Fibroblast of skin of right biceps (primary cell): ENCODE data around the gene ASPM.
"Not testable (repeated sequence)": the region's sequence is repeated elsewhere in the genome, so short reads cannot be mapped to it uniquely, and the experiment has no call there.

Experiments used
- DNase-seq: peaks from one replicate; pipeline ENCODE4 v3.0.0-alpha.2; 2013

ASPM gene

DNA sequence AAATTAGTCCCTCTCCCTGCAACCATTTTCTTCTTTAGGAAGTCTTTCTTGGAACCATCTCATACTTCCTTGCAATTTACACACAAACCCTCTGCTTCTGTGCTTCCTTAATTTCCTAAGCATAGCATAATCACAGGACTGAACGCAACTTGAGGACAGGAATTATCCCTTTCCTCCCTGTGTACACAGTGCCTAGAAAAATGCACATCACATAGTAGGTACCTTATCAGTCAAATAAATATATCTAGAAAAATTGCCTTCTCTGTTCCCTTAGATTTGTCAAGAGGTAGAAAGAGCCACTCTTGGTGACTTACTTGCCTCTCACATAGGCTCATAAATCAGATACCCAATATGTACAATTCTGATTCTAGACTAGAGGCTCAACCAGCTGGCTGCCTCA lies 4.9 kb downstream of the ASPM start:
- no peak for DNase-seq

GRCh38 chr1:197140121-197140520 lies 6.3 kb downstream of the ASPM start:
- DNase-seq: peak; percentile 53

DNA sequence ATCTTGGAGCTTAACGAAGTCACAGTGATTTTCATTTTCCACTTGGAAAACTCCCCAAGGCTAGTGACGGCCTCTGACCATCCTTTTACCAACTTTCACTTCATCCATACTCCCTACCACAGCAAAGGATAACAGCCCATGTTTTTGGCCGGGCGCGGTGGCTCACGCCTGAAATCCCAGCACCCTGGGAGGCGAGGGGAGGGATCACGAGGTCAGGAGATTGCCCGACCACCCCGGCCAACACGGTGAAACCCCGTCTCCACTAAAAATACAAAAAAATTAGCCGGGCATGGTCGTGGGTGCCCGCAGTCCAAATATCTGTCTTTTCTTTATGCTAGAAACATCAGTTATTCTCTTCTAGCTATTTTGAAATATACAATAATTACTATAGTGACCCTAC lies 7.3 kb downstream of the ASPM start:
- no peak for DNase-seq

GRCh38 chr1:197137322-197137721 lies 9.1 kb downstream of the ASPM start:
- no peak for DNase-seq

- peak; percentile 59 for DNase-seq
These were observed 15.7 kb downstream of the ASPM start for GRCh38 chr1:197130677-197131304.

GRCh38 chr1:197129698-197130097 lies 16.8 kb downstream of the ASPM start:
- no peak for DNase-seq

- DNase-seq: peak; percentile 44
These were observed 19.1 kb downstream of the ASPM start for GRCh38 chr1:197127246-197127912.

- no peak for DNase-seq
These were observed 19.8 kb downstream of the ASPM start for GRCh38 chr1:197126691-197127090.

DNA sequence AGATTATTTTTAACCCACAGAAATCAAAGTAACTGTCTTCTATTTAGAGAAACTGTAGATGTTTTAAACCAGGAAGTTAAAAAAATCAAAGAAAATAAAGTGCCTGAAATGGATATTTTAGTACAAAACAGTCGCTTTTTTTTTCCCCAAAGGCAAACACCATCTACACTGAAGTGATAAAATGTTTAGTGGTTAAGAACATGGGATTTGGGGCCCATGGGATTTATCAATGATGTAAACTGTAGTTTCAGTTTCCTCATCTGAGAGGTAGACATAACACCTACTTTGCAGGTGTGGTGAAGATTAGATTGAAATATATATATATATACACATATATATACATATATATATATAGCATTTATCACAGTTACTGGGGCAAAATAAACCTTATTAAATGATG lies 22.1 kb downstream of the ASPM start:
- no peak for DNase-seq

DNA sequence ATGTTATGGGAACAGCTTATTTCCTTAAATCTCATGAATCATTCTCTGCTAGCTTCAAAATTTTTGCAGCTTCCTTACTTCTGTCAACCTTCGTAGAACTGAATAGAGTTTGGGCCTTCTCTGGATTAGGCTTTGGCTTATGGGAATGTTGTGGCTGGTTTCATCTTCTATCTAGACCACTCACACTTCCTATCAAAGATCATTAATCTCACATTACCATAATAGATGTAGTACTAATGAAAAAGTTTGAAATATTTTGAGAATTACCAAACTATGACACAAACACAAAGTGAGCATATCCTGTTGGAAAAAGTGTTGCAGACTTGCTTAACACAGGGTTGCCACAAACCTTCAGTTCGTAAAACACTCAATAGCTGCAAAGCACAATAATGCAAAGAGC lies 30.3 kb downstream of the ASPM start:
- DNase-seq: peak; percentile 1

- DNase-seq: no peak
These were observed 39.6 kb downstream of the ASPM start for GRCh38 chr1:197106869-197107268.

GRCh38 chr1:197103300-197103699 lies 43.2 kb downstream of the ASPM start:
- no peak for DNase-seq

GRCh38 chr1:197101978-197102377 lies 44.5 kb downstream of the ASPM start:
- DNase-seq: no peak

- no peak for DNase-seq
These were observed 45.8 kb downstream of the ASPM start for GRCh38 chr1:197100677-197101076.

GRCh38 chr1:197099444-197099843 lies 47.0 kb downstream of the ASPM start:
- DNase-seq: no peak

DNA sequence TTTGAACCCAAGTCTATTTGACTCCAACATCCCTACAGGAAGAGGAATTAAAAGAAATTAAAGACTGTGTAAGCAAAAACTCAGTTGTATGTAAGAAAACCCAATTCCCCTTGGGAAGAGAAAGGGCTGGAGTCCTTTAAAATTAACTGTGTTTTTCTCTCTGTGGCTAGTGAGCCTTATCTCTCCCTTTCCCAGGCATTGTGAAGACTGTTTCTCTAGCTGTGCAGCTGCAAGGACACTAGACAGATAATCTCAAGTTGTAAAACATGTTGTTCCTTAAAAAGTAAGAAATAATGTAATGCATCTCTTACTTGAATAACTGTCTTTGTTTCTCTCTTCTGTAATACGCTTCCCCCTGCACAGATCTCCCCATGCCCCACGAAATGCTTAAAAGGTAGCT lies 49.5 kb downstream of the ASPM start:
- not testable (repeated sequence) for DNase-seq

DNA sequence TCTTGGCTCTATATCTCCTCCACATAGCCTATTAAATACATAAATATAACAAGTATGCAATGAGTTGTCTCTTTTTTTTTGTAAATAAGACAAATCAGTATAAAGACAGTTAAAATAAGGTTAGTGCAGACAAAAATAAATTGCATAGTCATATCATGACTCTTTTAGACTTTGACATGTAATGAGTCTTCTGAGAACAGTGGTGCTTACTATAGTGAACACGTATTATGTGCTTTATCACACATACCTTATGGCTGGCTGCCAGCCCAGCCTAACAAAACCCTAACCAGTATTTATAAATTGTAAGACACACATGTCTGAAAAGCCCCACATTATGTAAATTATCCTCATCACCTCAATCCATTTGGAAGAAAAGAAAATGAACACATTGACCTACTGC lies 50.3 kb downstream of the ASPM start:
- no peak for DNase-seq

DNA sequence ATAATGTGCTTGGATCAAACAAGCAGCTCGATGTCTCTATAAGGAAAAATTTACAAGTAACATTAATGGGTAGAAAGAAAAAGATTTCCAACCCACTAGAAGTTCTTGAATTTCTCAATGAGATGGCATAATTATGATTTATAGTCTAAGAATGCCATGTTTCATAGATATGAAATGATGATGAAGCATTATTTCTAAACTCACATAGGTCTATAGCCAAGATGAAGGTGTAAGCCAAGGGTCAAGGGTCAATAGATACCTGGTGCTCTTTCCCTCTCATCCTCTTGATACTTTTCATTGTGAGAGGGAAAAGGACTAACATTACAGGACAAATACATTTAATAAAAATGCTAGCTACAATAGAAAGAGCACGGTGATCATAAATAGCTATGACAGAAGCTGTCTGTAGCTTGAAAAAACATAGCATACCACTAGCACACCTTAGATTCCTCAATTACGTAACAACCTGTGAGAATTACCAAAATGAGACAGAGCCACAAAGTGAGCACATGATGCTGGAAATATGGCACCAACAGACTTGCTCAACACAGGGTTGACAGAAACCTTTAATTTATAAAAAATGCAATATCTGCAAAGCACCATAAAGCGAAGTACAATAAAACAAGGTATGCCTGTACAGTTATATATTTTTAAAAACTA lies 53.1 kb downstream of the ASPM start:
- DNase-seq: no peak

GRCh38 chr1:197092491-197093023 lies 53.9 kb downstream of the ASPM start:
- no peak for DNase-seq

DNA sequence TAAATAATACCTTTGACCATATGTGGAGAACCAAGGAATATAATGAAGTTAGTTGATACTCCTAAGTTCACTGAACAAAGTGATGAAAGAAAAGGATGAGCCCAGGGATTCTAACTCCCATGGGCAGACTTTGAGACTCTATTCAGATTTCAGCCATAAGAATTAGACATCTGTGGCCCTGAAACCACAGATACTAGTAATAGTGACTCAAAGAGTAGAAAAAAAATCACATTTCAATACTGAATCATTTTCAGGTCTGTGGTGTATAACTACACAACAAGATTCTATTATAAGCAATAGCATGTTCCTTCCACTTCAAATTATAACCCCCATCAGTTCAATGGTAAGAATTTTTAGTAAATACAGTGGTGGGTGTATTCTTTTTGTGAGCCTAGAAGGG lies 63.0 kb downstream of the ASPM start:
- no peak for DNase-seq

DNA sequence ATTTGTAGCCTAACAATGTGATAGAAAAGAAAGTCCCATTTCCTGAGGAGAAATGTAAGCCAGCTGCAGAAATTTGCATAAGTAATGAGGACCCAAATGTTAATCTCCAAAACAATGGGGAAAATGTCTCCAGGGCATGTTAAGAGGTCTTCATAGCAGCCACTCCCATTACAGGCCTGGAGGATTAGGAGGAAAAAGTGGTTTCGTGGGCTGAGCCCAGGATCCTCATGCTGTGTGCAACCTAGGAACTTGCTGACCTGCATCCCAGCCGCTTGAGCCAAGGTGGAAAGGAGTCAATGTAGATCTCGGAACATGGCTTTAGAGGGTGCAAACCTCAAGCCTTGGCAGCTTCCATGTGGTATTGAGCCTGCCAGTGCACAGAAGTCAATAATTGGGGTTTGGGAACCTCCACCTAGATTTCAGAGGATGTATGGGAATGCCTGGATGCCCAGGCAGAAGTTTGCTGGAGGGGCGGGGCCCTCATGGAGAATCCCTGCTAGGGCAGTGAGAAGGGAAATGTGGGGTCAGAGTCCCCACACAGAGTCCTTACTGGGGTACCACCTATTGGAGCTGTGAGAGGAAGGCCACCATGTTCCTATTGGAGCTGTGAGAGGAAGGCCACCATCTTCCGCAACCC lies 65.2 kb downstream of the ASPM start:
- DNase-seq: no peak

DNA sequence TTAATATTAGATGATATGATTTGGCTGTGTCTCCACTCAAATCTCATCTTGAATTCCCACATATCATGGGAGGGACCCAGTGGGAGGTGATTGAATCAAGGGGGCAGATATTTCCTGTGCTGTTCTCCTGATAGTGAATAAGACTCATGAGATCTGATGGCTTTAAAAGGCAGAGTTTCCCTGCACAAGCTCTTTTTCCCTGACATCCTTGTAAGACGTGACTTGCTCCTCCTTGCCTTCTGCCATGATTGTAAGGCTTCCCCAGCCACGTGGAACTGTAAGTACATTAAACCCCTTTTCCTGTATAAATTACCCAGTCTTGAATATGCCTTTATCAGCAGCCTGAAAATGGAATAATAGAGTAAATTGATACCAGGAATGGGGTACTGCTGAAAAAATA lies 66.1 kb downstream of the ASPM start:
- no peak for DNase-seq

DNA sequence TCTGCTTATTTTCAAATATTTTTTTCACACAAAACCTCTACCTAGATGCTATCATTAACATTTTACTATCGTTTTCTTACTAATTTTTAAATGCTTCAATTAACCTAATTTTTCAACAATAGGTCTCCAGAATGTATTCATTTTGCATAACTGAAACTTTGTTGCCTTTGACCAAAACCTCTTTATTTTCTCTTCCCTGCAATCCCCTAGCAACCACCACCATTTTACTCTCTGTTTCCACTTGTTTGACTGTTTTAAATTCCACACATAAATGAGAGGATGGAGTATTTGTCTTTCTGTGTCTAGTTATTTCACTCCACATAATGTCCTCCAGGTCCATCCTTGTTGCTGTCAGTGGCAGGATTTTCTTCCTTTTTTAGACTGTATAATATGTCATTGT lies 69.9 kb downstream of the ASPM start:
- DNase-seq: no peak

- DNase-seq: no peak
These were observed 72.5 kb downstream of the ASPM start for GRCh38 chr1:197073978-197074377.
